Stimulated activated effector memory CD8-positive, alpha-beta T cell treated with anti-CD3 and anti-CD28 coated beads, Interleukin-12 subunit alpha, Interleukin-12 subunit beta, amount 100 ng/mL, for 72 hours (primary cell): ENCODE data around the gene GARS1.

Source experiments
- ATAC-seq: fragments of 150-1000 bp; cut with Tn5 transposase; 2 replicates; pipeline ENCODE4 v1.10.0; 2021
- DNase-seq, 2 donors: peaks; one replicate each; pipeline ENCODE4 v3.0.0; 2021 to 2022; ENCODE audit warnings: low spot score in 2 of 2
- H3K27ac Mint-ChIP-seq: one replicate; pipeline ENCODE4 v1.8.0; 2022; ENCODE audit warnings: mild to moderate bottlenecking, mixed read lengths
- H3K36me3 Mint-ChIP-seq: one replicate; pipeline ENCODE4 v1.8.0; 2022; ENCODE audit warnings: mild to moderate bottlenecking, mixed read lengths
- H3K4me1 Mint-ChIP-seq: one replicate; pipeline ENCODE4 v1.8.0; 2022; ENCODE audit warnings: mixed read lengths
- H3K4me3 Mint-ChIP-seq: one replicate; pipeline ENCODE4 v1.8.0; 2022; ENCODE audit warnings: mild to moderate bottlenecking, mixed read lengths
- H3K9me3 Mint-ChIP-seq: one replicate; pipeline ENCODE4 v1.8.0; 2022; ENCODE audit warnings: mixed read lengths

The GARS1 gene

GRCh38 chr7:30665043-30665442, 70.4 kb downstream of the GARS1 start:
- ATAC-seq = no peak
- Mint-ChIP-seq H3K4me1 (no peaks in the 10 kb centered on the region), H3K4me3 (no peak overlapping the region), H3K27ac (no peak overlapping the region), H3K9me3 (no peaks in the 10 kb centered on the region), H3K36me3 (no peaks in the 10 kb centered on the region)
- DNase-seq = no peak

- H3K4me1 Mint-ChIP-seq = no peaks in the 10 kb centered on the region
- ATAC-seq (no peak), DNase-seq (no peak)
- H3K36me3 Mint-ChIP-seq = no peaks in the 10 kb centered on the region
- no peak overlapping the region for H3K27ac Mint-ChIP-seq
- no peak overlapping the region for H3K4me3 Mint-ChIP-seq
- no peaks in the 10 kb centered on the region for H3K9me3 Mint-ChIP-seq
These were observed 70.8 kb downstream of the GARS1 start for GRCh38 chr7:30665449-30665848.

- ATAC-seq (no peak), DNase-seq (no peak)
- Mint-ChIP-seq H3K27ac (no peak overlapping the region), H3K36me3 (no peaks in the 10 kb centered on the region), H3K4me3 (no peak overlapping the region), H3K9me3 (peaks cover 5% of the 10 kb centered on the region), H3K4me1 (no peaks in the 10 kb centered on the region)
These were observed 72.5 kb downstream of the GARS1 start for GRCh38 chr7:30667172-30667571.

GRCh38 chr7:30668102-30668501, 73.4 kb downstream of the GARS1 start:
- Mint-ChIP-seq H3K9me3 (peaks cover 5% of the 10 kb centered on the region), H3K4me3 (no peak overlapping the region), H3K27ac (no peak overlapping the region), H3K36me3 (no peaks in the 10 kb centered on the region), H3K4me1 (no peaks in the 10 kb centered on the region)
- ATAC-seq (no peak), DNase-seq (no peak)

- no peak for ATAC-seq
- peaks cover 5% of the 10 kb centered on the region for H3K9me3 Mint-ChIP-seq
- H3K27ac Mint-ChIP-seq = no peak overlapping the region
- H3K4me3 Mint-ChIP-seq = no peak overlapping the region
- H3K4me1 Mint-ChIP-seq = no peaks in the 10 kb centered on the region
- H3K36me3 Mint-ChIP-seq = no peaks in the 10 kb centered on the region
- DNase-seq = no peak
These were observed 77.3 kb downstream of the GARS1 start for GRCh38 chr7:30671793-30672465.

- ATAC-seq = no peak
- H3K4me3 Mint-ChIP-seq = no peak overlapping the region
These were observed 79.7 kb downstream of the GARS1 start for GRCh38 chr7:30674420-30674819.

GRCh38 chr7:30674876-30675275, 80.2 kb downstream of the GARS1 start:
- Mint-ChIP-seq H3K27ac (no peak overlapping the region), H3K4me3 (no peak overlapping the region), H3K9me3 (peaks cover 5% of the 10 kb centered on the region), H3K4me1 (peaks cover 5% of the 10 kb centered on the region), H3K36me3 (no peaks in the 10 kb centered on the region)
- DNase-seq (no peak), ATAC-seq (no peak)

More at GRCh38 chr7:30674420-30674819, 79.7 kb downstream of the GARS1 start:
- no peak overlapping the region for H3K27ac Mint-ChIP-seq
- DNase-seq = no peak
- H3K36me3 Mint-ChIP-seq = no peaks in the 10 kb centered on the region
- peaks cover 5% of the 10 kb centered on the region for H3K9me3 Mint-ChIP-seq
- peaks cover 5% of the 10 kb centered on the region for H3K4me1 Mint-ChIP-seq

GRCh38 chr7:30678805-30679204, 84.1 kb downstream of the GARS1 start:
- H3K4me1 Mint-ChIP-seq = peaks cover 23% of the 10 kb centered on the region
- H3K9me3 Mint-ChIP-seq = no peaks in the 10 kb centered on the region
- no peak for ATAC-seq
- DNase-seq = no peak
- no peak overlapping the region for H3K27ac Mint-ChIP-seq
- H3K36me3 Mint-ChIP-seq = no peaks in the 10 kb centered on the region
- no peak overlapping the region for H3K4me3 Mint-ChIP-seq

GRCh38 chr7:30679664-30680063, 85.0 kb downstream of the GARS1 start:
- no peak for ATAC-seq
- H3K4me3 Mint-ChIP-seq = no peak overlapping the region
- H3K4me1 Mint-ChIP-seq = peaks cover 23% of the 10 kb centered on the region
- H3K27ac Mint-ChIP-seq = no peak overlapping the region
- no peaks in the 10 kb centered on the region for H3K9me3 Mint-ChIP-seq
- DNase-seq = no peak
- H3K36me3 Mint-ChIP-seq = no peaks in the 10 kb centered on the region

- Mint-ChIP-seq H3K36me3 (no peaks in the 10 kb centered on the region), H3K9me3 (no peaks in the 10 kb centered on the region), H3K4me1 (peaks cover 23% of the 10 kb centered on the region), H3K4me3 (peak overlapping the region; percentile 68), H3K27ac (no peak overlapping the region)
- DNase-seq (no peak), ATAC-seq (no peak)
These were observed 86.7 kb downstream of the GARS1 start for GRCh38 chr7:30681331-30681797.

- Mint-ChIP-seq H3K9me3 (no peaks in the 10 kb centered on the region), H3K36me3 (no peaks in the 10 kb centered on the region), H3K4me1 (peaks cover 23% of the 10 kb centered on the region), H3K27ac (no peak overlapping the region), H3K4me3 (peak overlapping the region; percentile 68)
- ATAC-seq (peak; percentile 24), DNase-seq (no peak)
These were observed 87.1 kb downstream of the GARS1 start for GRCh38 chr7:30681815-30682211.

GRCh38 chr7:30682212-30683083, 87.8 kb downstream of the GARS1 start, which contains the start of gene CRHR2:
Gene CRHR2 (minus strand): TSS chr7:30682456. CDS start chr7:30682280, 176 bp downstream.
- H3K27ac Mint-ChIP-seq = no peak within 1 kb of the TSS
- DNase-seq = peak; percentile 7 to 53

GRCh38 chr7:30683306-30683705, 88.6 kb downstream of the GARS1 start:
- no peak for DNase-seq
- H3K4me3 Mint-ChIP-seq = no peak overlapping the region
- no peaks in the 10 kb centered on the region for H3K36me3 Mint-ChIP-seq
- H3K9me3 Mint-ChIP-seq = no peaks in the 10 kb centered on the region
- H3K4me1 Mint-ChIP-seq = peaks cover 23% of the 10 kb centered on the region
- no peak for ATAC-seq
- no peak overlapping the region for H3K27ac Mint-ChIP-seq

More at GRCh38 chr7:30682212-30683083, 87.8 kb downstream of the GARS1 start, which contains the start of gene CRHR2:
- Mint-ChIP-seq H3K36me3 (no peaks in the 10 kb centered on the region), H3K4me1 (peaks cover 23% of the 10 kb centered on the region), H3K4me3 (peak within 1 kb of the TSS; percentile 68), H3K9me3 (no peaks in the 10 kb centered on the region)
- ATAC-seq = peak; percentile 66
